ENCODE data around the gene FKBP4.

- TF ChIP-seq, protein P1, sequence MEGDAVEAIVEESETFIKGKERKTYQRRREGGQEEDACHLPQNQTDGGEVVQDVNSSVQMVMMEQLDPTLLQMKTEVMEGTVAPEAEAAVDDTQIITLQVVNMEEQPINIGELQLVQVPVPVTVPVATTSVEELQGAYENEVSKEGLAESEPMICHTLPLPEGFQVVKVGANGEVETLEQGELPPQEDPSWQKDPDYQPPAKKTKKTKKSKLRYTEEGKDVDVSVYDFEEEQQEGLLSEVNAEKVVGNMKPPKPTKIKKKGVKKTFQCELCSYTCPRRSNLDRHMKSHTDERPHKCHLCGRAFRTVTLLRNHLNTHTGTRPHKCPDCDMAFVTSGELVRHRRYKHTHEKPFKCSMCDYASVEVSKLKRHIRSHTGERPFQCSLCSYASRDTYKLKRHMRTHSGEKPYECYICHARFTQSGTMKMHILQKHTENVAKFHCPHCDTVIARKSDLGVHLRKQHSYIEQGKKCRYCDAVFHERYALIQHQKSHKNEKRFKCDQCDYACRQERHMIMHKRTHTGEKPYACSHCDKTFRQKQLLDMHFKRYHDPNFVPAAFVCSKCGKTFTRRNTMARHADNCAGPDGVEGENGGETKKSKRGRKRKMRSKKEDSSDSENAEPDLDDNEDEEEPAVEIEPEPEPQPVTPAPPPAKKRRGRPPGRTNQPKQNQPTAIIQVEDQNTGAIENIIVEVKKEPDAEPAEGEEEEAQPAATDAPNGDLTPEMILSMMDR (optimal IDR thresholded peaks at IDR 0.05 in 1 of 3, IDR thresholded peaks at IDR 0.05 in 1 of 3, conservative IDR thresholded peaks at IDR 0.05 in 1 of 3; ENCODE audit: extremely low read depth in 1 of 3, insufficient read depth in 2 of 3, low read length in 3 of 3) = no peak
- TF ChIP-seq EZH2 (IDR thresholded peaks at IDR 0.05; ENCODE audit: low read length) = no peak
Observed at GRCh38 chr12:2833327-2833726, 38.6 kb downstream of the FKBP4 start.

Measured in keratinocyte (primary cell).